Fibroblast of skin of left quadriceps (primary cell): ENCODE data around the gene PIEZO1.

Experiments
- DNase-seq, 2 experiments: peaks; one replicate each; pipeline ENCODE4 v3.0.0-alpha.2; 2013; ENCODE audit warnings: low read depth in 2 of 2

PIEZO1 gene

GRCh38 chr16:88734361-88734728, 50.7 kb downstream of the PIEZO1 start:
- DNase-seq: no peak

- no peak for DNase-seq
Measured at GRCh38 chr16:88733630-88734360, 51.2 kb downstream of the PIEZO1 start.

- DNase-seq: no peak
Measured at GRCh38 chr16:88732961-88733294, 52.1 kb downstream of the PIEZO1 start.

GRCh38 chr16:88732172-88732960, 52.7 kb downstream of the PIEZO1 start:
- DNase-seq: no peak

GRCh38 chr16:88731699-88732098, 53.3 kb downstream of the PIEZO1 start:
- no peak for DNase-seq

- DNase-seq: no peak
Measured at GRCh38 chr16:88730632-88731607, 54.1 kb downstream of the PIEZO1 start.

- no peak for DNase-seq
Measured at GRCh38 chr16:88727871-88728270, 57.1 kb downstream of the PIEZO1 start.

GRCh38 chr16:88726981-88727380, 58.0 kb downstream of the PIEZO1 start:
- no peak for DNase-seq

GRCh38 chr16:88726408-88726749, 58.6 kb downstream of the PIEZO1 start:
- DNase-seq: no peak

- DNase-seq: no peak
Measured at GRCh38 chr16:88725609-88726407, 59.2 kb downstream of the PIEZO1 start.

GRCh38 chr16:88724855-88725555, 60.0 kb downstream of the PIEZO1 start:
- DNase-seq: no peak

- DNase-seq: no peak
Measured at GRCh38 chr16:88723911-88724310, 61.1 kb downstream of the PIEZO1 start.

GRCh38 chr16:88723507-88723887, 61.5 kb downstream of the PIEZO1 start:
- DNase-seq: no peak

- no peak for DNase-seq
Measured at GRCh38 chr16:88722784-88723506, 62.1 kb downstream of the PIEZO1 start.

- DNase-seq: no peak
Measured at GRCh38 chr16:88721815-88722755, 62.9 kb downstream of the PIEZO1 start.

- no peak for DNase-seq
Measured at GRCh38 chr16:88721236-88721635, 63.8 kb downstream of the PIEZO1 start.

GRCh38 chr16:88720396-88720970, 64.5 kb downstream of the PIEZO1 start:
- no peak for DNase-seq

GRCh38 chr16:88719933-88720296, 65.1 kb downstream of the PIEZO1 start:
- no peak for DNase-seq
